Measurements from ENCODE around the gene LRIT1.

LRIT1 gene

GRCh38 chr10:84264611-84265141 is 23.3 kb upstream of the LRIT1 start:
- H3K4me3 ChIP-seq (ENCODE audit: low read length): no peak overlapping the region
- peaks cover 7% of the 10 kb centered on the region for H3K27me3 ChIP-seq (ENCODE audit: control insufficient read depth, insufficient read depth, low read length)
- no peak overlapping the region for H3K9ac ChIP-seq (ENCODE audit: low read length)
- no peaks in the 10 kb centered on the region for H3K9me3 ChIP-seq (ENCODE audit: control insufficient read depth, low read length)
- H3K36me3 ChIP-seq (ENCODE audit: control insufficient read depth, insufficient read depth, low read length): no peaks in the 10 kb centered on the region
- no peaks in the 10 kb centered on the region for H3K4me1 ChIP-seq (ENCODE audit: control insufficient read depth, insufficient read depth, low read length)

GRCh38 chr10:84263716-84264115 is 22.4 kb upstream of the LRIT1 start:
- Histone ChIP-seq H3K27me3 (ENCODE audit: control insufficient read depth, insufficient read depth, low read length) (peaks cover 7% of the 10 kb centered on the region), H3K9me3 (ENCODE audit: control insufficient read depth, low read length) (no peaks in the 10 kb centered on the region)

GRCh38 chr10:84262190-84262956 is 21.0 kb upstream of the LRIT1 start:
- Histone ChIP-seq H3K9ac (ENCODE audit: low read length) (no peak overlapping the region), H3K4me1 (ENCODE audit: control insufficient read depth, insufficient read depth, low read length) (no peaks in the 10 kb centered on the region), H3K4me3 (ENCODE audit: low read length) (no peak overlapping the region), H3K36me3 (ENCODE audit: control insufficient read depth, insufficient read depth, low read length) (no peaks in the 10 kb centered on the region), H3K27me3 (ENCODE audit: control insufficient read depth, insufficient read depth, low read length) (peaks cover 7% of the 10 kb centered on the region), H3K9me3 (ENCODE audit: control insufficient read depth, low read length) (no peaks in the 10 kb centered on the region)

More at GRCh38 chr10:84263716-84264115, 22.4 kb upstream of the LRIT1 start:
- Histone ChIP-seq H3K36me3 (ENCODE audit: control insufficient read depth, insufficient read depth, low read length) (no peaks in the 10 kb centered on the region), H3K4me3 (ENCODE audit: low read length) (no peak overlapping the region), H3K4me1 (ENCODE audit: control insufficient read depth, insufficient read depth, low read length) (no peaks in the 10 kb centered on the region), H3K9ac (ENCODE audit: low read length) (no peak overlapping the region)

GRCh38 chr10:84261236-84261915 is 20.0 kb upstream of the LRIT1 start:
- Histone ChIP-seq H3K36me3 (ENCODE audit: control insufficient read depth, insufficient read depth, low read length) (no peaks in the 10 kb centered on the region), H3K9ac (ENCODE audit: low read length) (no peak overlapping the region), H3K27me3 (ENCODE audit: control insufficient read depth, insufficient read depth, low read length) (peaks cover 7% of the 10 kb centered on the region), H3K4me1 (ENCODE audit: control insufficient read depth, insufficient read depth, low read length) (no peaks in the 10 kb centered on the region), H3K9me3 (ENCODE audit: control insufficient read depth, low read length) (no peaks in the 10 kb centered on the region), H3K4me3 (ENCODE audit: low read length) (no peak overlapping the region)

GRCh38 chr10:84258034-84258695 is 16.8 kb upstream of the LRIT1 start:
- Histone ChIP-seq H3K4me3 (ENCODE audit: low read length) (no peak overlapping the region), H3K9ac (ENCODE audit: low read length) (no peak overlapping the region), H3K27me3 (ENCODE audit: control insufficient read depth, insufficient read depth, low read length) (no peaks in the 10 kb centered on the region), H3K9me3 (ENCODE audit: control insufficient read depth, low read length) (no peaks in the 10 kb centered on the region), H3K4me1 (ENCODE audit: control insufficient read depth, insufficient read depth, low read length) (no peaks in the 10 kb centered on the region), H3K36me3 (ENCODE audit: control insufficient read depth, insufficient read depth, low read length) (no peaks in the 10 kb centered on the region)

GRCh38 chr10:84257343-84258020 is 16.1 kb upstream of the LRIT1 start:
- H3K27me3 ChIP-seq (ENCODE audit: control insufficient read depth, insufficient read depth, low read length): no peaks in the 10 kb centered on the region
- no peak overlapping the region for H3K4me3 ChIP-seq (ENCODE audit: low read length)
- H3K36me3 ChIP-seq (ENCODE audit: control insufficient read depth, insufficient read depth, low read length): no peaks in the 10 kb centered on the region
- no peaks in the 10 kb centered on the region for H3K9me3 ChIP-seq (ENCODE audit: control insufficient read depth, low read length)
- H3K4me1 ChIP-seq (ENCODE audit: control insufficient read depth, insufficient read depth, low read length): no peaks in the 10 kb centered on the region
- no peak overlapping the region for H3K9ac ChIP-seq (ENCODE audit: low read length)

GRCh38 chr10:84256510-84257342 is 15.4 kb upstream of the LRIT1 start:
- H3K9me3 ChIP-seq (ENCODE audit: control insufficient read depth, low read length): no peaks in the 10 kb centered on the region
- H3K4me1 ChIP-seq (ENCODE audit: control insufficient read depth, insufficient read depth, low read length): no peaks in the 10 kb centered on the region
- no peak overlapping the region for H3K9ac ChIP-seq (ENCODE audit: low read length)
- no peaks in the 10 kb centered on the region for H3K36me3 ChIP-seq (ENCODE audit: control insufficient read depth, insufficient read depth, low read length)
- H3K27me3 ChIP-seq (ENCODE audit: control insufficient read depth, insufficient read depth, low read length): no peaks in the 10 kb centered on the region
- H3K4me3 ChIP-seq (ENCODE audit: low read length): no peak overlapping the region

GRCh38 chr10:84254552-84255478 is 13.5 kb upstream of the LRIT1 start:
- Histone ChIP-seq H3K9me3 (ENCODE audit: control insufficient read depth, low read length) (no peaks in the 10 kb centered on the region), H3K4me3 (ENCODE audit: low read length) (no peak overlapping the region), H3K9ac (ENCODE audit: low read length) (no peak overlapping the region), H3K4me1 (ENCODE audit: control insufficient read depth, insufficient read depth, low read length) (no peaks in the 10 kb centered on the region), H3K27me3 (ENCODE audit: control insufficient read depth, insufficient read depth, low read length) (no peaks in the 10 kb centered on the region), H3K36me3 (ENCODE audit: control insufficient read depth, insufficient read depth, low read length) (no peaks in the 10 kb centered on the region)

- H3K36me3 ChIP-seq (ENCODE audit: control insufficient read depth, insufficient read depth, low read length): no peaks in the 10 kb centered on the region
- H3K9me3 ChIP-seq (ENCODE audit: control insufficient read depth, low read length): no peaks in the 10 kb centered on the region
- H3K4me1 ChIP-seq (ENCODE audit: control insufficient read depth, insufficient read depth, low read length): peaks cover 6% of the 10 kb centered on the region
- no peaks in the 10 kb centered on the region for H3K27me3 ChIP-seq (ENCODE audit: control insufficient read depth, insufficient read depth, low read length)
- no peak overlapping the region for H3K9ac ChIP-seq (ENCODE audit: low read length)
- no peak overlapping the region for H3K4me3 ChIP-seq (ENCODE audit: low read length)
Measured at GRCh38 chr10:84248794-84249193, 7.4 kb upstream of the LRIT1 start.

GRCh38 chr10:84247496-84247895 is 6.2 kb upstream of the LRIT1 start:
- H3K9ac ChIP-seq (ENCODE audit: low read length): no peak overlapping the region
- H3K4me1 ChIP-seq (ENCODE audit: control insufficient read depth, insufficient read depth, low read length): peaks cover 6% of the 10 kb centered on the region
- H3K9me3 ChIP-seq (ENCODE audit: control insufficient read depth, low read length): no peaks in the 10 kb centered on the region
- H3K27me3 ChIP-seq (ENCODE audit: control insufficient read depth, insufficient read depth, low read length): no peaks in the 10 kb centered on the region
- H3K36me3 ChIP-seq (ENCODE audit: control insufficient read depth, insufficient read depth, low read length): no peaks in the 10 kb centered on the region
- no peak overlapping the region for H3K4me3 ChIP-seq (ENCODE audit: low read length)
